ENCODE results near the gene STIM1.

STIM1 gene

DNA sequence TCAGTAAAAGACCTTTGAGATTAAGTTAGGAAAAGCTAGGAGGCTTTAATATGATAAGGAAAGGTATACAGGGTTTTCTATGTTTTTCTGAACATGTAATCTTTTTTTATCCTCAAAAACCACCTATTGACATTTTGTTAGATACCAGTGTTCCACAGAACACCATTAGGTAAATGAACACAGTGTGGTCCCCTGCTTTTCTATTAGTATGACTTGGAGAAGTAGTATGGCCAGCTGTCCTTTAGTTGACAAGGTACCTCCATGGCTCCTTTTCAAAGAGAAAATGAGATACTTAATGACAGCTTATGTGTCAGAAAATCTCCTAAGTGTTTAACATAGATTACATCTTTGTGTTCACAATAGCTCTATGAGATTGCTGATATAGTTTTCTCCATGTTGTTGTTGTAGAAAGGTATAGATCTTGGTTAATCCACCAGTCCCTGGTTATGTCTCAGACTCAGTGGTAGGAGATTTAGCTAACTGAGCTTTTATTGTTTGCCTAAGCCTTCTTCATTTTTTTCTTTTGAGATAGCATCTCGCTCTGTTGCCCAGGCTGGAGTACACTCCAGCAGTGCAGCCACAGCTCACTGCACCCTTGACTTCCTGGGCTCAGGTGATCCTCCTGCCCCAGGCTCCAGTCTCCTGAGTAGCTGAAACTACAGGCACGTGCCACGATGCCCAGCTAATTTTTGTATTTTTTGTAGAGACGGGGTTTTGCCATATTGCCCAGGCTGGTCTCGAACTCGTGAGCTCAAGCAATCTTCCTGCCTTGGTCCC is 46.0 kb downstream of the STIM1 start:
- TF ChIP-seq ESRRG (CRISPR knock-in tag; IDR thresholded peaks at IDR 0.05), result no peak
- TF ChIP-seq PPARA (CRISPR knock-in tag; IDR thresholded peaks at IDR 0.05; ENCODE audit: borderline replicate concordance), result no peak
- TF ChIP-seq ZNF565 (CRISPR knock-in tag; conservative IDR thresholded peaks at IDR 0.05; ENCODE audit: low read depth), result no peak
- TF ChIP-seq ARNTL (CRISPR knock-in tag; IDR thresholded peaks at IDR 0.05; ENCODE audit: borderline replicate concordance, low read depth), result no peak
- no peak for TF ChIP-seq SNAI2 (CRISPR knock-in tag; IDR thresholded peaks at IDR 0.05)
- no peak for TF ChIP-seq ZNF8 (CRISPR knock-in tag; IDR thresholded peaks at IDR 0.05)
- no peak for ATAC-seq

DNA sequence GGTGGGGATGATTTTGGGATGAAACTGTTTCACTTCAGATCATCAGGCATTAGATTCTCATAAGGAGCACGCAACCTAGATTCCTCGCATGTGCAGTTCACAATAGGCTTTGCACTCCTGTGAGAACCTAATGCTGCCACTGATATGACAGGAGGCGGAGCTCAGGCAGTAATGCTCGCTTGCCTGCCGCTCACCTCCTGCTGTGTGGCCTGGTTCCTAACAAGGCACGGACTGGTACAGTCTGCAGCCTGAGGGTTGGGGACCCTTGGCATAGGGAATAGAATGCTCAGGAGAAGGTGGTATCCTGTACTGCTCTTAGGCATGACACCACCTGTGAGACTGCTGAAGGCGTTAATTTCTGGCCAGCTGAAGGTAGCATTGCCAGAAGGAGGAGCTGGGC is 47.0 kb downstream of the STIM1 start:
- ATAC-seq, result no peak
- TF ChIP-seq ZFP3 (CRISPR knock-in tag; IDR thresholded peaks at IDR 0.05) (no peak), CSDC2 (CRISPR knock-in tag; IDR thresholded peaks at IDR 0.05) (no peak), GLIS3 (CRISPR knock-in tag; IDR thresholded peaks at IDR 0.05) (no peak), SNAI2 (CRISPR knock-in tag; IDR thresholded peaks at IDR 0.05) (no peak), ZNF70 (CRISPR knock-in tag; IDR thresholded peaks at IDR 0.05) (no peak), OSR1 (CRISPR knock-in tag; IDR thresholded peaks at IDR 0.05) (no peak), ESRRG (CRISPR knock-in tag; IDR thresholded peaks at IDR 0.05) (no peak), ZC3H10 (CRISPR knock-in tag; IDR thresholded peaks at IDR 0.05) (no peak), ZNF565 (CRISPR knock-in tag; conservative IDR thresholded peaks at IDR 0.05; ENCODE audit: low read depth) (no peak)
- TF ChIP-seq, protein P1, sequence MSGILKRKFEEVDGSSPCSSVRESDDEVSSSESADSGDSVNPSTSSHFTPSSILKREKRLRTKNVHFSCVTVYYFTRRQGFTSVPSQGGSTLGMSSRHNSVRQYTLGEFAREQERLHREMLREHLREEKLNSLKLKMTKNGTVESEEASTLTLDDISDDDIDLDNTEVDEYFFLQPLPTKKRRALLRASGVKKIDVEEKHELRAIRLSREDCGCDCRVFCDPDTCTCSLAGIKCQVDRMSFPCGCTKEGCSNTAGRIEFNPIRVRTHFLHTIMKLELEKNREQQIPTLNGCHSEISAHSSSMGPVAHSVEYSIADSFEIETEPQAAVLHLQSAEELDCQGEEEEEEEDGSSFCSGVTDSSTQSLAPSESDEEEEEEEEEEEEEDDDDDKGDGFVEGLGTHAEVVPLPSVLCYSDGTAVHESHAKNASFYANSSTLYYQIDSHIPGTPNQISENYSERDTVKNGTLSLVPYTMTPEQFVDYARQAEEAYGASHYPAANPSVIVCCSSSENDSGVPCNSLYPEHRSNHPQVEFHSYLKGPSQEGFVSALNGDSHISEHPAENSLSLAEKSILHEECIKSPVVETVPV (CRISPR knock-in tag; IDR thresholded peaks at IDR 0.05), result no peak

DNA sequence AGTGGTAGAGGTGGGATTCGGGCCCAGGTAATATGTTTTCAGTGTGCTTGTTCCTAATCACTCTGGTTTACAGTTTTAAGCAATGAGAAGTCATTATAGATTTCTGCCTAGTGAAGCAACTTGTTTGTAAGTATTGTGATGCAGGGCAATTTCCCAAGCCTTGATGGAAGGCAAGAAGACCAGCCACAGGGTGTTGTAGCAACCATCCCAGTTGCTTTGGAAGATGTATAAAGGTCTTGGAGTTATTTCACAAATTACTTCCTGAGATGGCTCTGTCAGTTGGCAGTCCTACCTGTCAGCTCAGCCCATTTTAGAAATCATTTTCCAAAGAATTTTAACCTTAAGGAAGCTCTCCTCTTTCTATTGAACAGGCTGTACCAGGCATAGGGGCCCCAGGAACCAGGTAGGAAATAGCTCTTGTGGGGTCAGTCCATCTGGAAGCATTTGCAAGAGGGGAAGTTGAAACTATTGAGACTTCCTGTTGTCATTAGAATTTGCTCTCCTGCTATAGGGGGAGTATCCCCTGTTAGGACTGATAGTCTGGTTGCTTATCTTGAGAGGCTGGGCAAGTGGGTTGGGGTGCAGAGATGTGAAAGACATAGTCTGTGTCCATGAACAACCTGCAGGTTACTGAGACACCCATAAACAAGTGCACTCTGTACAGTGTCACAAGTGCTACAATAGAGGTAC is 47.9 kb downstream of the STIM1 start:
- TF ChIP-seq ZNF565 (CRISPR knock-in tag; conservative IDR thresholded peaks at IDR 0.05; ENCODE audit: low read depth) (no peak), ZNF8 (CRISPR knock-in tag; IDR thresholded peaks at IDR 0.05) (no peak), ZFP30 (CRISPR knock-in tag; IDR thresholded peaks at IDR 0.05) (no peak), RARB (CRISPR knock-in tag; IDR thresholded peaks at IDR 0.05) (no peak), ARNTL (CRISPR knock-in tag; IDR thresholded peaks at IDR 0.05; ENCODE audit: borderline replicate concordance, low read depth) (no peak), ISL1 (CRISPR knock-in tag; IDR thresholded peaks at IDR 0.05) (no peak), PPARA (CRISPR knock-in tag; IDR thresholded peaks at IDR 0.05; ENCODE audit: borderline replicate concordance) (no peak), GLIS3 (CRISPR knock-in tag; IDR thresholded peaks at IDR 0.05) (no peak), ZNF70 (CRISPR knock-in tag; IDR thresholded peaks at IDR 0.05) (no peak), ZFP3 (CRISPR knock-in tag; IDR thresholded peaks at IDR 0.05) (no peak), TCF4 (CRISPR knock-in tag; IDR thresholded peaks at IDR 0.05; ENCODE audit: borderline replicate concordance) (no peak), ESRRG (CRISPR knock-in tag; IDR thresholded peaks at IDR 0.05) (no peak), CSDC2 (CRISPR knock-in tag; IDR thresholded peaks at IDR 0.05) (no peak), BACH2 (CRISPR knock-in tag; IDR thresholded peaks at IDR 0.05; ENCODE audit: borderline replicate concordance) (no peak)
- TF ChIP-seq, protein P2, sequence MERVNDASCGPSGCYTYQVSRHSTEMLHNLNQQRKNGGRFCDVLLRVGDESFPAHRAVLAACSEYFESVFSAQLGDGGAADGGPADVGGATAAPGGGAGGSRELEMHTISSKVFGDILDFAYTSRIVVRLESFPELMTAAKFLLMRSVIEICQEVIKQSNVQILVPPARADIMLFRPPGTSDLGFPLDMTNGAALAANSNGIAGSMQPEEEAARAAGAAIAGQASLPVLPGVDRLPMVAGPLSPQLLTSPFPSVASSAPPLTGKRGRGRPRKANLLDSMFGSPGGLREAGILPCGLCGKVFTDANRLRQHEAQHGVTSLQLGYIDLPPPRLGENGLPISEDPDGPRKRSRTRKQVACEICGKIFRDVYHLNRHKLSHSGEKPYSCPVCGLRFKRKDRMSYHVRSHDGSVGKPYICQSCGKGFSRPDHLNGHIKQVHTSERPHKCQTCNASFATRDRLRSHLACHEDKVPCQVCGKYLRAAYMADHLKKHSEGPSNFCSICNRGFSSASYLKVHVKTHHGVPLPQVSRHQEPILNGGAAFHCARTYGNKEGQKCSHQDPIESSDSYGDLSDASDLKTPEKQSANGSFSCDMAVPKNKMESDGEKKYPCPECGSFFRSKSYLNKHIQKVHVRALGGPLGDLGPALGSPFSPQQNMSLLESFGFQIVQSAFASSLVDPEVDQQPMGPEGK (CRISPR knock-in tag; IDR thresholded peaks at IDR 0.05; ENCODE audit: borderline replicate concordance), result no peak
- TF ChIP-seq, protein P3, sequence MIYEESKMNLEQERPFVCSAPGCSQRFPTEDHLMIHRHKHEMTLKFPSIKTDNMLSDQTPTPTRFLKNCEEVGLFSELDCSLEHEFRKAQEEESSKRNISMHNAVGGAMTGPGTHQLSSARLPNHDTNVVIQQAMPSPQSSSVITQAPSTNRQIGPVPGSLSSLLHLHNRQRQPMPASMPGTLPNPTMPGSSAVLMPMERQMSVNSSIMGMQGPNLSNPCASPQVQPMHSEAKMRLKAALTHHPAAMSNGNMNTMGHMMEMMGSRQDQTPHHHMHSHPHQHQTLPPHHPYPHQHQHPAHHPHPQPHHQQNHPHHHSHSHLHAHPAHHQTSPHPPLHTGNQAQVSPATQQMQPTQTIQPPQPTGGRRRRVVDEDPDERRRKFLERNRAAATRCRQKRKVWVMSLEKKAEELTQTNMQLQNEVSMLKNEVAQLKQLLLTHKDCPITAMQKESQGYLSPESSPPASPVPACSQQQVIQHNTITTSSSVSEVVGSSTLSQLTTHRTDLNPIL (CRISPR knock-in tag; IDR thresholded peaks at IDR 0.05; ENCODE audit: low read depth), result no peak
- TF ChIP-seq, protein P4, sequence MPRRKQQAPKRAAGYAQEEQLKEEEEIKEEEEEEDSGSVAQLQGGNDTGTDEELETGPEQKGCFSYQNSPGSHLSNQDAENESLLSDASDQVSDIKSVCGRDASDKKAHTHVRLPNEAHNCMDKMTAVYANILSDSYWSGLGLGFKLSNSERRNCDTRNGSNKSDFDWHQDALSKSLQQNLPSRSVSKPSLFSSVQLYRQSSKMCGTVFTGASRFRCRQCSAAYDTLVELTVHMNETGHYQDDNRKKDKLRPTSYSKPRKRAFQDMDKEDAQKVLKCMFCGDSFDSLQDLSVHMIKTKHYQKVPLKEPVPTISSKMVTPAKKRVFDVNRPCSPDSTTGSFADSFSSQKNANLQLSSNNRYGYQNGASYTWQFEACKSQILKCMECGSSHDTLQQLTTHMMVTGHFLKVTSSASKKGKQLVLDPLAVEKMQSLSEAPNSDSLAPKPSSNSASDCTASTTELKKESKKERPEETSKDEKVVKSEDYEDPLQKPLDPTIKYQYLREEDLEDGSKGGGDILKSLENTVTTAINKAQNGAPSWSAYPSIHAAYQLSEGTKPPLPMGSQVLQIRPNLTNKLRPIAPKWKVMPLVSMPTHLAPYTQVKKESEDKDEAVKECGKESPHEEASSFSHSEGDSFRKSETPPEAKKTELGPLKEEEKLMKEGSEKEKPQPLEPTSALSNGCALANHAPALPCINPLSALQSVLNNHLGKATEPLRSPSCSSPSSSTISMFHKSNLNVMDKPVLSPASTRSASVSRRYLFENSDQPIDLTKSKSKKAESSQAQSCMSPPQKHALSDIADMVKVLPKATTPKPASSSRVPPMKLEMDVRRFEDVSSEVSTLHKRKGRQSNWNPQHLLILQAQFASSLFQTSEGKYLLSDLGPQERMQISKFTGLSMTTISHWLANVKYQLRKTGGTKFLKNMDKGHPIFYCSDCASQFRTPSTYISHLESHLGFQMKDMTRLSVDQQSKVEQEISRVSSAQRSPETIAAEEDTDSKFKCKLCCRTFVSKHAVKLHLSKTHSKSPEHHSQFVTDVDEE (CRISPR knock-in tag; IDR thresholded peaks at IDR 0.05), result no peak
- TF ChIP-seq, protein P1 (CRISPR knock-in tag; IDR thresholded peaks at IDR 0.05), result no peak
- no peak for ATAC-seq

Data from SK-N-SH treated with all-trans-retinoic acid at 6 μM for 48 hours (cell line).